GM19238 (cell line): ENCODE data around the gene ITPK1.

Source experiments
- DNase-seq: peaks from one replicate; pipeline ENCODE4 v3.0.0; 2011; ENCODE audit warnings: low spot score; ENCODE audit not compliant: insufficient read length

ITPK1 gene

DNA sequence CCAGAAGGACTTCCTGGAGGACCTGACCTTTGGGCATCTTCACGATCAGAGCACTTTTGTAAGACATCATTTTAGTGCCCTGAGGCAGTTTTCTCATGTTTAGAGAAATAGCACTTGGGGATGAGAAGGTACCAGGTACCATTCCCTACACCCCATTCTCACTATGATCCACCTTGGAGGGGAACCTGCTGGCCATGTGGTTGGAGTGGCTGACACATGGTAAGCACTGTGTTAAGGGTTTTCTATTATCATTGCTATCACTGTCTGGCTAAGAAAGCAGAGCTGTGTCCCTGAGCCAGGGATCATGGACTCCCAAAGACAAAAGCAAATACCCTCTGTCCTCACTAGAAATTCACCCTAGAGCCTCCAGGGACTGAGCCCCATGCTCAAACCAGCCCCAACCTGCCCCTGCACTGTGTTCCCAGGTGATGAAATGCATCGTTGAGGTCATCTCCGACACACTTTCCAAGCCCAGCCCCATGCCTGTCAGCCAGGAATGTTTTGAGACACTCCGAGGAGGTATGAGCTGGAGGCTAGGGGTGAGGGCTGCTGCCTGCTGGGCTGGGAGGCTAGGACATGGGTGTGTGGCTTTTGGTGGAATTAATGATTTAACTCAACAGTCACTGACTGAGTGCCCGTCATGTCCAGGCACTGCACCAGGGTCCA is 189.4 kb downstream of the ITPK1 start:
- no peak for DNase-seq

DNA sequence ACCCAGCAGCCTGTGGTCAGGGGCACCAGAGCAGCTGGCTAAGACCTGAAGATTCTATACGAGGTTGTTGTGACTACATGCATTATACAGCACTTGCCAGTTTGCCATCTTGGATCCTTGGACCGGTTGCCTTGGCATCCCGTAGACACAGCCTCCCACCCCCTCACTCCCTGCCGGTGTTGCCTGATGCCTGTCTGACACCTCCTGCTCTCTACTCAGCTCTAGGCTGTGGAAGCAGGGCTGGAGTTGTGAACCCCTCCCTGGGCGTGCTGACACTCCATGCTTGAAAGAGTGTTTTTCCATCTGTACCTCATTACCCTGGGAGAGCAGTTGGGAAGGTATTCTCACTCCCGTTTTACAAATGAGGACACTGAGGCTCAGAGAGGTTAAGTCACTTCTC is 190.3 kb downstream of the ITPK1 start:
- no peak for DNase-seq

DNA sequence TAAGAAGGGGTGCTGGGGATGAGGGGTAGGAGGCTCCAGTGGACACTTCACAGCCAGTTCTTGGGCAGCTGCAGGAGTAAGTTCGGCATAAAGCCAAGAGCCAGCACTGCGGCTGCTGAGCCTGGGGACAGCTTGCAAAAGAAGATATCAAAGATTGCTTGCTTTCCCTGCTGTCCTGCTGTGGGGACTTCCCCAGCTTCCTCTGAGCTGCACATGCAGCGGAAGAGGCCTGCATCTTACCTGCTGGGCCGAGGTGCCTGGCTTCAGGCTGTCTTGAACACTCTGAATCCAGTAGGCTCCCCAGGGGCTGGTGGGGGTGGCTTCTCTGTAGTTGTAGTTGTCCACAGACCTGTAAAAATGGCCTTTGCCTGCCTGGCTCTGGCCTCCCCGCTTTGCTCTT is 191.5 kb downstream of the ITPK1 start:
- no peak for DNase-seq

DNA sequence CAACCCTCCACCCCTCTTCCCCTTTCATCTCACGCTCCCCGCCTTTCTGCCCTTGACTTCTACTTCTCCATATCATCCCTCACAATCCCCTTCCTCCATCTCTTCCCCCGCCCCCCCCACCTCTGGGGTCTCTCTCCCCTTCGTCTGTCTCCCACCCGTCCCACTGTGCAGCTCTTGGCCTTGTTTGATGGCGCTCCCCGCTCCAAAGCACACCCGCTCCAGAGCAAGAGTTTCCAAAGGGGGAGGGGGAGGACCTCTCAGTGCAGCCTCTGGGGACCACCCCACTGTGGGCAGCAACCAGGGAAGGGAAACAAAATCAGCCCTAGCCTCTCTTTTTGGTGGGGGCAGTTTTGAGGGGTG is 192.0 kb downstream of the ITPK1 start:
- DNase-seq, result no peak

DNA sequence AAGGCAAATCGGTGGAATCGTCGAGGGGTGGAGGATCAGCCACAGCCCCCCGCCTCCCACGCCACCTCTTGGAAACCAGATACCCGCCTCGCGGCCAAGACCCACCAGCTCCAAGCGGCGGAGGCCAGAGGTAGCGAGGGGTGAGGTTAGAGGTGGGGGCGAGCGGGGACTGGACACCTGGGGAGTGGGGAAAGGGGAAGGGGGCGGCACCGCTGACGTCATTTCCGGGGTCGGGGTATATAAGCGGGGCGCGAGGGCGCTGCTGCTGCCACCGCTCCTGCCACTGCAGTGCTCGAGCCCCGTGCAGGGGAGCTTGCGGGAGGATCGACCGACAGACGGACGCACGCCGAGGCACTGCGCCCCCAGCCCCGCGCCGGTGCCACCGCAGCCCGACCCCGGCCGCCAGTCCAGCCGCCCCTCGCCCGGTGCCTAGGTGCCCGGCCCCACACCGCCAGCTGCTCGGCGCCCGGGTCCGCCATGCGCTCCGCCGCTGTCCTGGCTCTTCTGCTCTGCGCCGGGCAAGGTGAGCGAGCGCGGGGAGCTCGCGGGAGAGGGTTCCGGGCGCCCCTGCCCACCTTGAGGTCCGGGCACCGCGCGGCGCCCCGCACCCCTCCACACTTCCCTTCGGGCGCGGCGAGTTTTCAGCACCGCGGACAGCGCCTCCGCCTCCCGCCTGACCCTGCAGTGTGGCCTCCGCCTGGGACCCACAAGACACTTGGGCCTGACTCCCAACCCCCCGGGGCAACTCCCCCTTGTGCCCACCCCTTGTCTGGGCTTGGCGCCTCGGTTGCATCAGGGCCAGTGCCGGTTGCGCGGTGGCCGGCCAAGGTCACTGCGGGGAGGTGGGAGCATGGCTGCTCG is 192.6 kb downstream of the ITPK1 start, which contains the start of gene CHGA:
Gene CHGA, plus strand, starts transcription at position 268 of the 861 bp plus-strand sequence. Its CDS starts 210 bp downstream, at position 478.
- peak; percentile 53 for DNase-seq

GRCh38 chr14:92922155-92922735 is 193.5 kb downstream of the ITPK1 start:
- no peak for DNase-seq

- DNase-seq, result no peak
Measured at GRCh38 chr14:92920001-92920400, 195.7 kb downstream of the ITPK1 start.

- DNase-seq, result no peak
Measured at GRCh38 chr14:92917956-92918355, 197.8 kb downstream of the ITPK1 start.

- DNase-seq, result no peak
Measured at GRCh38 chr14:92917041-92917940, 198.4 kb downstream of the ITPK1 start.

GRCh38 chr14:92916201-92916600 is 199.5 kb downstream of the ITPK1 start:
- no peak for DNase-seq

- no peak for DNase-seq
Measured at GRCh38 chr14:92914087-92914656, 201.6 kb downstream of the ITPK1 start.

GRCh38 chr14:92907316-92907911 is 208.3 kb downstream of the ITPK1 start:
- no peak for DNase-seq

GRCh38 chr14:92906823-92907222 is 208.9 kb downstream of the ITPK1 start:
- DNase-seq, result no peak

GRCh38 chr14:92906420-92906819 is 209.3 kb downstream of the ITPK1 start:
- no peak for DNase-seq

DNA sequence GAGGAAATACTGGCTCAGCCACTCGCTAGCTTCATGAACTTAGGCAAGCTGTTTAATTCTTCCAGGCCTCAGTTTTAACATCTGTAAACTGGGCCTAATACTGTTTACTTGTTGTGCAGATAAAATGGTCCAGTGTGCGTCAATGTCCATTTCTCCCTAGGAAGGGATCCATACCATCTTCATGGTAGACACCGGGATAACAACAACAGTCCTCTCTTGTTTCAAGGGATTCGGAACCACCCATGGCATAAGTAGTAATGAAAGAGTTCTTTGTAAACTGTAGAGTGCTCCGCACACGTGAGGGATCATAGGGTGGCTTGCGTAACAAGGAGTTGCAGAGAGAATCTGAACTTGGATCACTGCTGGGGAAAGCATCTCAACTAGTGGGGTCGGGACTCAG is 210.1 kb downstream of the ITPK1 start:
- DNase-seq, result no peak

DNA sequence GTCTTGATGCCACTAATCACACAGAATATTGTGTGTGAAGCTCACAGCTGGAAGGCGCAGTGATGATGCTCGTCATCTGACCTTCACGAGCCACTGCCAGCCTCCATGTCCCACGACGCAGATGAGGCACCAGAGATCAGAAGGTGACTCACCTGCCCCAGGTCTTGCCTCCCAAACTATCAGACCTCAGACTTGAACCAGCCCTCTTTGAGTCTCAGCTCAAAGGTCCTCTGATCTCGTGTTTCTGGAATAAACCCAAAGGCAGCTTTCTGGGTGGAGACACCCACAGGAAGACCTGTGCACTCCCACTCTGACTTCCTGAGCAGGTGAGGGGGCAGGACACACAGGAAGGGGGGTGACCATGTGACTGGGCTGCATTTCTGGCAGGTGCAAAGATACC is 212.4 kb downstream of the ITPK1 start:
- DNase-seq, result no peak

DNA sequence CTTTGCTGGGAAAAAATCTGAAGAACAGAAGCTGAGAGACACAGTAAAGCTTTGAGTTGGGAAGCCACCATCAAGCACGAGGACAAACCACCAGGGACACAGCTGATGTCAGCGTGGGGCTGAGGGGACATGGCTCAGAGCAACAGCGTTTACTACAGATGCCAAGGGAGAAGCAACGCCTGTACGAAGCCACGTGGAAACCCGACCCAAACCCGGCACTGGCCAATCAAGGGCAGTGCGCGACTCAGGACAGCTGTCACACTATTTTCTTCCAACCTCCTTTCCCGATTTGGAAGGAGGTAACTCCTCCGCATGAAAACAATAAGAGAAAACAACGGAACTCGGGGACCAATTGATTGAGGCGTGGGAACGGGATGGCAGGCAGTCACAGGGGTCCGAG is 213.0 kb downstream of the ITPK1 start:
- DNase-seq, result no peak

DNA sequence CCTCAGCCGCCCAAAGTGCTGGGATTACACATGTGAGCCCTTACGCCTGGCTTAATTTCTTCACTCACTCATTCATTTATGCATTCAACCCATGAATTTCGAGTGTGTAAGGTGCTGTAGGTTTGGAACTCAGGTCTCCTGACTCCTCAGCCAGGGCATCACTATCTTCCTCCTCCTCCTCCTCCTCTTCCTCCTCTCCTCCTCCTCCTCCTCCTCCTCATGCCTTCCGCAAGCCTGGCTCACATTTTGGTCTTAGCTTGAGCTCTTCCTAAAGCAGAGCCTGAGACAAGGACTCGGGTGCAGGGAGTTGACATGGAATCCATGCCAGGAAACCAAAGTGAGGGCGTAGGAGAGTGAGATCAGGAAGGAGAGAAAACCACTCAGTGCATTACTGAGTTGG is 213.5 kb downstream of the ITPK1 start:
- no peak for DNase-seq

GRCh38 chr14:92900660-92901059 is 215.1 kb downstream of the ITPK1 start:
- DNase-seq, result no peak

GRCh38 chr14:92898566-92899131 is 217.1 kb downstream of the ITPK1 start:
- no peak for DNase-seq
